ENCODE measurements around the gene PTPRQ. TPM values are rescaled to one million over a fixed set of nuclear protein-coding genes. Genes with fewer than 3 reads are reported as not detected.

PTPRQ gene
- total and polyA plus RNA-seq, 10 donors: under 0.01 to 0.09 (median 0.03) TPM; not detected in 7

DNA sequence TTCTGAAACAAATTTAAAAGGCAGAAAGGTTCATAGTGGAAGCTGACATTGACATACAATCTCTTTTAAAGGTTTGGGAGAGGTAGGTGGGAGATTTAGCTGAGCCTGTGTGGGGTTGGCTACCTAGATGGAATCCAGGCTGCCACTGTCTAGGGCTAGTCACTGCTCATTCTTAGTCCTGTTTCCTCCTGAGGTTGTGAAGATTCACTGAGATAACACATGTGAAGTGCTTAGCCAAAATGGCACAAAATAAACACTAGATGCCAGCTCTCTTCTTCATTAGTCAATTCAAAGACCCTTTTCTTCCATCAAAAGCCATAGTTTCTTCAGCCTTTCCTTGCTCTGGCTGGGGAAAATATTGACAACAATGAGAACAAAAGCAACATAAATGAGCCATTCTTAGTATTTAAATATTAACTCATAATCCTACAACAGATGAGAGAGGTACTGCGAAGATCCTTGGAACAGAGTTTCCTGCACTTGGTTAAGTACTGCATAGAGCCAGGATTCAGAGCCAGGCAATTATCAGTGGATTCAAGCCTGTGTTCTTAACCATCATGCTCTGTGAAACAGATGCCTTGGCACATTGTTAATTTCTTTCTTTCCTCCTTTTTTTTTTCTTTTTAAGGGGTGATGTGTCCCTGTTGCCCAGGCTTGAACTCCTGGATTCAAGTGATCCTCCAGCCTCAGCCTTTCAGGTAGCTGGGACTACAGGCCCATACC lies 266.9 kb downstream of the PTPRQ start:
- peaks cover 0 to 8% (median 7%) of the 10 kb centered on the region in 6 donors for H3K4me1 ChIP-seq
- DNase-seq: no peak
- WGBS, 5 donors: 85 to 100% (median 90%) methylated on average over 1 of the region's 1 CpG
- H3K27me3 ChIP-seq (replicated peaks in 1 of 7): peaks cover 0 to 84% (median 24%) of the 10 kb centered on the region in 7 donors
- intact Hi-C loops (cut with DNase I; ENCODE audit: low total_unique reads): no loop called here
- no peaks in the 10 kb centered on the region for H3K36me3 ChIP-seq
- H3K4me3 ChIP-seq: no peak overlapping the region
- no peaks in the 10 kb centered on the region for H3K9me3 ChIP-seq
- H3K27ac ChIP-seq: no peak overlapping the region
- no peak for TF ChIP-seq POLR2AphosphoS5 (IDR thresholded peaks at IDR 0.05)
- TF ChIP-seq POLR2A (IDR thresholded peaks at IDR 0.05): no peak

DNA sequence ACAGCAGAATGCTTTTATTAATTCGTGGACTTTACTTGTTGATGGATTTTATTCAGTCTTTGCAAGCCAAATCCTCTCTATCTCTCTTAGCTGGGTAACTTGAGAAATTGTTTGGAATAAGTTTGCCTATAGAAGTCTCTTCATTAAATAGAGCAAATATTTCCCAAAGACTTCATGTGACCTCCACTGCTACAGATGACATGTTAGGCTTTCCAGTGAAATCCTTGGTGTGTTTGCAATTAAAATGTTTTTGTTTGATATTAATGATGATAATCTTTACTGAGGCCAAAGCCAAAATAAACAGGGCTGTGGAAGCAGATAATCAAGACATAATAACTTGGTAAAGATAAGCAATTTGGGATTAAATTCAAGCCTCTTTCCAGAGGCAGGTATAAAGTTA lies 267.8 kb downstream of the PTPRQ start:
- DNase-seq: no peak
- Histone ChIP-seq H3K9me3 (no peaks in the 10 kb centered on the region), H3K27me3 (replicated peaks in 1 of 7) (peaks cover 0 to 94% (median 32%) of the 10 kb centered on the region in 7 donors), H3K36me3 (no peaks in the 10 kb centered on the region), H3K4me3 (no peak overlapping the region), H3K27ac (no peak overlapping the region), H3K4me1 (peaks cover 0 to 8% (median 7%) of the 10 kb centered on the region in 6 donors)
- 44 to 76% (median 55%) methylated on average over 1 of the region's 1 CpG for WGBS, 5 donors
- TF ChIP-seq POLR2AphosphoS5 (IDR thresholded peaks at IDR 0.05) (no peak), POLR2A (IDR thresholded peaks at IDR 0.05) (no peak)
- TF ChIP-seq, protein P1, sequence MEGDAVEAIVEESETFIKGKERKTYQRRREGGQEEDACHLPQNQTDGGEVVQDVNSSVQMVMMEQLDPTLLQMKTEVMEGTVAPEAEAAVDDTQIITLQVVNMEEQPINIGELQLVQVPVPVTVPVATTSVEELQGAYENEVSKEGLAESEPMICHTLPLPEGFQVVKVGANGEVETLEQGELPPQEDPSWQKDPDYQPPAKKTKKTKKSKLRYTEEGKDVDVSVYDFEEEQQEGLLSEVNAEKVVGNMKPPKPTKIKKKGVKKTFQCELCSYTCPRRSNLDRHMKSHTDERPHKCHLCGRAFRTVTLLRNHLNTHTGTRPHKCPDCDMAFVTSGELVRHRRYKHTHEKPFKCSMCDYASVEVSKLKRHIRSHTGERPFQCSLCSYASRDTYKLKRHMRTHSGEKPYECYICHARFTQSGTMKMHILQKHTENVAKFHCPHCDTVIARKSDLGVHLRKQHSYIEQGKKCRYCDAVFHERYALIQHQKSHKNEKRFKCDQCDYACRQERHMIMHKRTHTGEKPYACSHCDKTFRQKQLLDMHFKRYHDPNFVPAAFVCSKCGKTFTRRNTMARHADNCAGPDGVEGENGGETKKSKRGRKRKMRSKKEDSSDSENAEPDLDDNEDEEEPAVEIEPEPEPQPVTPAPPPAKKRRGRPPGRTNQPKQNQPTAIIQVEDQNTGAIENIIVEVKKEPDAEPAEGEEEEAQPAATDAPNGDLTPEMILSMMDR (IDR thresholded peaks at IDR 0.05 in 8 of 11, conservative IDR thresholded peaks at IDR 0.05 in 3 of 11): no peak
- intact Hi-C loops (cut with DNase I; ENCODE audit: low total_unique reads): no loop called here

DNA sequence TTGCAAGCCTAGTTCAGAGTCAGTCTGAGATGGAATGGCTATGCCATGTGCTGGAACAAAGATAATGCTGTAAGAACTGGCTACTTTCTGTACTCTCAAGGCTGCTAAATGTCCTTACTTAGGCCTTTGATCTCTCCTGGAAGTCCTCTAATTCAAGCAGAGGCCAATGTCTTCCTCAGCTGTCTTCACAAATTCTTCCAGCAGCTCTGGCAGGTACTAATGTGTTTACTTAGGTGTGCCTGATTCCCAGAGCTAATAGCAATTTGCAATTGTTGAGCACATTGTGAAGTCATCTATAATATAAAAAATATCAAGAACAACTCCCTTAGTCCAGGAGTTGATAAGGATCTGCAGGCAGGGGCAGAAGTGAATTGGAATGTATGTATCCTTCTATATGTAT lies 268.8 kb downstream of the PTPRQ start:
- Histone ChIP-seq H3K9me3 (no peaks in the 10 kb centered on the region), H3K4me3 (no peak overlapping the region), H3K36me3 (no peaks in the 10 kb centered on the region), H3K27me3 (replicated peaks in 1 of 7) (peaks cover 0 to 92% (median 32%) of the 10 kb centered on the region in 7 donors), H3K4me1 (peaks cover 0 to 8% (median 7%) of the 10 kb centered on the region in 6 donors), H3K27ac (no peak overlapping the region)
- no peak for DNase-seq
- TF ChIP-seq, protein P1 (IDR thresholded peaks at IDR 0.05 in 8 of 11, conservative IDR thresholded peaks at IDR 0.05 in 3 of 11): no peak
- no peak for TF ChIP-seq POLR2AphosphoS5 (IDR thresholded peaks at IDR 0.05)
- intact Hi-C loops (cut with DNase I; ENCODE audit: low total_unique reads): no loop called here

DNA sequence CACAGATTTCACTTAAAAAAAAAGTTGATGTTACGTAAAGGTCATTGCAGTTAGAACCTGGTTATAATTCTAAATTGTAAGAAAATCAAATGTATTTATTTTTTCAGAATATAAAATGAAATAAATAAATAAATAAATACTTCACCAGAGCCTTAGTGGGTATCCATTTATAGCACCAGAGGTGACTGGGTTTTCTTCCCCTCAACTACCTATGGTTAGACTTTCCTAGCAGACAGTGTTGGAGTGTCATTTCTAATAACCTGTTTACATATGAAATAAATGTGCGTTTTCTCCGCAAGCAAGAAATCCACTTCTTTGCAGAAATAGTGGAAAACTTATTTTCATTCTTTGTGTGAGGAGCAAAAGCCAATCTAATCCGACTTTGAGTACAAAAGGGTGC lies 269.4 kb downstream of the PTPRQ start:
- intact Hi-C loops (cut with DNase I; ENCODE audit: low total_unique reads): no loop called here
- H3K4me3 ChIP-seq: no peak overlapping the region
- peaks cover 0 to 6% (median 4%) of the 10 kb centered on the region in 6 donors for H3K4me1 ChIP-seq
- H3K36me3 ChIP-seq: no peaks in the 10 kb centered on the region
- 54 to 74% (median 64%) methylated on average over 4 of the region's 4 CpGs for WGBS, 5 donors
- H3K27me3 ChIP-seq (replicated peaks in 1 of 7): peaks cover 0 to 87% (median 28%) of the 10 kb centered on the region in 7 donors
- H3K27ac ChIP-seq: no peak overlapping the region
- no peak for DNase-seq
- no peaks in the 10 kb centered on the region for H3K9me3 ChIP-seq
- no peak for TF ChIP-seq POLR2AphosphoS5 (IDR thresholded peaks at IDR 0.05)
- no peak for TF ChIP-seq POLR2A (IDR thresholded peaks at IDR 0.05)
- TF ChIP-seq, protein P1 (IDR thresholded peaks at IDR 0.05 in 8 of 11, conservative IDR thresholded peaks at IDR 0.05 in 3 of 11): no peak

Measured in spleen (tissue), 11 donors.